NCI-H2107 (cell line): Measurements from ENCODE around the gene TRIO.

Experiments
- DNase-seq: peaks from one replicate; lab custom pipeline; 2025; lab: John Stamatoyannopoulos, UW

TRIO gene

DNA sequence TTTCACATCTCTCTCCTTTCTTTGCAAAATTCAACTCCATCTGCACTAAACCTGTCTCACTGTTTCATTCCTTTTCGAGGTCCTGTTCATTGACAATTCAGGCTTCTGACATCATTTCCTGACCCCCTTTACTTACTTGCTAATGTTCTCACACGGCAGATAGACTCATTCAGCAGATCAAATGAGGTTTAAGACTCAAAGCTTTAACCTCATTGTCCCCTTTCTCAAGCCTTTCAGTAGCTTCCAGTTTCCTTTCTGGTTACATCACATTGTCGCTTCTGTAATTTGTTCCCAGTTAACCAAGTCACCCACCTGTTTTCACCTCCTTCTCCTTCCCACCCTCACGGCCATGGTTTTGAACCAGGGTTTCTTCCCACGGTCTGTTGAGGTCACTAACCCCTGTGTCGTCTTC lies 295.1 kb downstream of the TRIO start:
- DNase-seq: no peak

DNA sequence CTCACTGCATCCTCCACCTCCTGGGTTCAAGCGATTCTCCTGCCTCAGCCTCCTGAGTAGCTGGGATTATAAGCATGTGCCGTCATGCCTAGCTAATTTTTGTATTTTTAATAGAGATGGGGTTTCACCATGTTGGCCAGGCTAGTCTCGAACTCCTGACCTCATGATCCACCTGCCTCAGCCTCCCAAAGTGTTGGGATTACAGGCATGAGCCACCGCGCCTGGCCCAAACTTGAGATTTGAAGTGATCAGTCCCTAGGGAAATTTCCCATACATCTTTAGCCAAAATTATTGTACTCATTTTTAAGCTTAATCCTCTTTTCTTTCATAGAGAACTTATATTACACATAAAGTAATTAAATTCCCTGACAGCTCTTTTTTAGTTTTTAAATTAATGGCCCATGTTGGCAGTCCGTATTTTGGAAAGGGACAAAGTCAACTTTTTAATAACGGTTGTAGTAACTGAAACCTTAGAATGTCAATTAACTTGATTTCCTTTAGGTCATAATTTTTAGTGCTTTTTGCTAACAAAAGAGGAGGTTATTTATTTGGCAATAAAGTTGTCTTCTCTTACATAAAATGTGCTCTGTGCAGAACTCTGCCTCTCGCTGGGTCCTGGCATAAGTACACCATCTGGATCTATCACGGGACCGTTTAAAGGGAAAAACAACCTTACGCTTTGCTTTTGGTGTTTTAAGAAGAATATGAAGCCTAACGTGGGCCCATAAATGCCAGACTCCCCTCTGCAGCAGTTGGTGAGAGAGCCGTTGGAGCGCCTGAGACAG lies 296.1 kb downstream of the TRIO start:
- DNase-seq: no peak

DNA sequence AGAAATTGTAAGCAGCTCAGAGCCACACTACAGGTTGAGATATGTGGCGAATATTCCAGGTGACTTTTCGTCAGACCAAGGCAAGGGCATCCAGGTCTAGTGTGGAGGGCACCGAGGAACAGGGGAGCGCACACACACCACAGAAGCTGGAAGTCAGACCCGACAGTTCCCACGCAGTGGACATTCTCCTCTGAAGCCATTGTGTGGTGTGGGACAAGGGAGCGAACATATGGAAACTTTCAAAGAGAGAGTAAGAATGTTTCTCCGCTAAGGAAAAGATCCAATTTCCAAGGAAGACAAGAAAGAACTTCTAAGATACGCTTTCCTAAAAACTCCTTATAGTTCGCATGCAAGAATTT lies 297.1 kb downstream of the TRIO start:
- DNase-seq: no peak

DNA sequence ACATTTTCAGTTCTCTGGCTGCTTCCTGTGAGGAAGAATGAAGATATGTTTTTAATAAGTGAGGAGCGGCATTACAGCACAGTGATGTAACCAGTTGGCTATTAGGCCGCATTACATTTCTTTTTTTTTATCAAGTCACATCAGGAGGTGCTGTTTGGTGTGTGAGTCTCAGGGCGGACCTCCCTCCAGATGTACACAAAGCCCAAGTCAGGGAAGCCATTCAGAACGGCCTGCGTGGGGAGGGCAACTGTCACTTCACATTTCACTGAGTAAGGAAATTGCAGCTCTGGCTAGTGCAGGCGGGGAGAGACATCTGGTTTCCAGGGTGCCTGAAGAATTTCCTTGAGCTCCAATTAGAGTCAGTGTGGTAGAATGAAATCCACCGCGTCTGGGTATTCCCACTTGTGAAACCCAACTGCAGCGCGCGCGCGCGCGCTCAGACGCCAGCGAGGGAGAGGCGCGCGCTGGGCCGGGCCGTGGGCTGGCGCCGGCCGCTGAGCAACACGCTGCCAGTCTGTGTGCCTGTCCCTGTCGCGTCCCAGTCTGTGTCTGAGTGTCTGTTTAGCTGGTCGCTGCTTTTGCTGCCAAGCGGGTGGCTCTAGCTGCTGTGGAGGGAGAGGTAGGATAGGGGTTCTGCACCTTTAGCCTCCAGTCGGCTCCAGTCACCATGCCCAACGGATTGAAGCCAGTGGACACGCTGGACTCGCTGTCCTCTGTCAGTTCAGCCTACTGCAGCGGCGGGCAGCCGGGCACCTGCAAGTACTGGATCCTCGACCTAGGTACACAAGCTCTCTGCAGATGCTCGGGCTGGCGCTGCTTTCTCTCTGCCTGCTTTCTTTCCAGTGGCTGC lies 297.7 kb downstream of the TRIO start:
- peak; percentile 65 for DNase-seq

DNA sequence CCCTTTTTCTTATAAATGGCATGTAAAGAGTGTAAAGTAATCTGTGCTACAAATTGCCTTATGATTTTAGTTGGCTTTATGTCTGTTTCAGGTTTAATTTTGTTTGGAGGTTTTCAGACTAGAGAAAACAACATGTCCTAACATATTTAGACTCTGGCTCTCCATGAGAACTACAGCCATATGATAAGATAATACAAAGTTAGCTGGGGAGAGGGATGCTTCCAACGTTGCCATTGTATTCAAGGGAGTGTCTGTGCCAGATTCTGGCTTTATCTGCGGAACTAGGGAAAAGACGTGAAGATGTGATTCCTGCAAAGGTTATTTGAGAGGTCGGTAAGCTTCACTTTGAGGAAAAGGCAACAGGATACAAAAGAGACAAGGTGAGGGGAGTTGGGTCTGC lies 298.5 kb downstream of the TRIO start:
- no peak for DNase-seq

DNA sequence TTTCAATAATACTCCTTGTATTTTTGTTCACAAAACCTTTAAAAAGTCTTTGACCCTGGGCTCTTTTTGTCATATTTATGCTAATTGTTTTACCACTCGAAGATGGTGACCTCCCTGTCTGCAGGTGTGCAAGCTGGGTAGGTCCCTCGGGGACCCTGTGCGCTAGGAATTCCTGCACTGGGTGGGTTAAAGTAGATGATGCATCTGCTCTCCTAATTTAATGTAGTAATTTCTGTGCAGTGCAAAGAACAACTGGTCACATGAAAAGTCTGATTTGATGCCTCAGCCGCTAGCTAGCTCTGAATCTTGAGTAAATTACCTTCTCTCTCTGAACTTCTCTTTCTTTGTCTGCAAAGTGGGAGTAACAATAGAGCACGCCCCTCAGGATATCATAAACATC lies 299.4 kb downstream of the TRIO start:
- no peak for DNase-seq

DNA sequence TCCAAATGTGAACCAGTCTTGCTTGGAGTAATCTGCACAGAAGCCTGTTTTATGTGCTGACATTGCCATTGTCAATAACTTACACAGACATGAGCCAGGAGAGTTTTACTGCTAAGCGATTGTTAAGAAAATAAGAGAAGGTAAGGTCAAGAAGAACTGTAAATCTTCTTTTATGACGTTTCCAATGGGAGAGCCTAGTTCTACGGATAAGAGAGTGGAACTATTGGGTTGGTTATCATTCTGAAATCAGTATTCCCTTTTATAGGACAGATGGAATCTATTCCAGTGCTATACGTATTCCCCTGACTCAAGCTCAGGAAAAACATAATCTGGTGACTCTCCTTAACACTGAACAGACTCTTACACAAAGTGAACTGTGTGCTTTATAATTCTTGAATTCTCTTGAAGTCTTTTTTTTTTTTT lies 300.5 kb downstream of the TRIO start:
- DNase-seq: no peak

DNA sequence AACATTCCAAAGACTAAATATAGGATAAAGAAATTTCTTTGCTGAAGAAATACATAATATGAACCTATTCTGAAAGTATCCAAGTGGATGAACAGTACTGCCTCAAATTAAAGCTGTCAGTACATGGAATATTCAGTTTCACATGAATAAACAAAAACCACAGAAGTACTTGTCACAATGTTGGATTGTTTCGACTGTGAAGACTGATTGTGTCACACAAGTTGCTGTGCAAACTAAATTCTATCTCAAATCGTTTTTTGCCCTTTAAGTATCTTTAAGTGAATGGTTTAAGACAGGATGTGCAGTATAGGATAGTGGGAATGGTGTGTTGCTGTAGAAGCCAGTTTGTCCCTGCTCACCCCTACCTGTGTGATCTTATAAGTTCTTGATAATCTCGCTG lies 301.0 kb downstream of the TRIO start:
- DNase-seq: no peak

DNA sequence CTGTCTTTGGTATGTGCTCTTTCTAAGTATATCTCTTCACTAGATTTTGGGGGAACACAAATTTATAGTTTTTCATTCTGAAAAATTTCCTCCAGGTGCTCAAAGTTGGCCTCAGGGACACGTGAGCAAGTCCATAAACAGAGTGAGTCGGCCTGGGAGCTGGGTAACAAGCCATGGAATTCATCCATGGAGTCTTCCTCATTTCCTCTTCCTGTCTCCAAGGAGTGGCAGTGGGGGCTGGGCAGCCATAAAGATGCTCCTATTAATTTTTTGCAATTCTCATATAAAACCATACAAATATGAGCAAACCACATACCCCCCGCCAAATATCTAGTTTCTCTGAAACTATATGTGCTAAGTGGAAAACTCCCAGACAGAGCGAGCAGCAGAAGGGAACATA lies 301.9 kb downstream of the TRIO start:
- no peak for DNase-seq

DNA sequence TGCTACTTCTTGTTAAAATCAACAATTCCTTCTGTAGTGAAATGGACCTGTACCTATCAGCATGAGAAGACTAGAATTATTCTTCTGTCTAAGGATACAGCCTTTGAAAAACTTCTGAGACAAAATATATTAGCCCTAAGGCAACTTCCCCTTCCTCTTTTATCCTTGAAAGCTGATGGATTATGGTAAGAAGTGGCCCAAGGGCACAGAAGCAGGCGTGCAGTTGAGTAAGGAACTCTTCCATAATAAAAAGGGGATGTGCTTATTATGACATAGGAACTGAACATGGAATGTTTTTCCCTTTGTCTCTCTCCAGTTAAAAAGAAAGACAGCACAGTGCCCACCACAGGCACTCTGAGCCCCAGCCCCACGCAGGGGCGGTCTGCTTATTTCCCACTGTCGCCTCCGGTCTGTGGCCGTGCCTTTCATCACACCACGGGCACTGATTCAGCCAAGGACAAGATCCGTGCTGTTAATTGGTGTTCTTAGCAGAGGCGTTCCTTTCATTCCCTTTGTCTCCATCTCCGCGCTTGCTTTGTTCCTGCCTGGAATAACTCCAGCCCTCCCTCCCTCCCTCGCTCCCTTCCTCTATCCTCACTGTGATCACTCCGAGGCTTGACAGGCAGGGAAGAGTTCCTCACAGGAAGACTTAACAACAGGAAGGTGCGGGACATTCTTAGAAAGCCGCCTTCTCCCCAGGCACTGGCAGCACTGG lies 302.6 kb downstream of the TRIO start:
- DNase-seq: peak; percentile 39

DNA sequence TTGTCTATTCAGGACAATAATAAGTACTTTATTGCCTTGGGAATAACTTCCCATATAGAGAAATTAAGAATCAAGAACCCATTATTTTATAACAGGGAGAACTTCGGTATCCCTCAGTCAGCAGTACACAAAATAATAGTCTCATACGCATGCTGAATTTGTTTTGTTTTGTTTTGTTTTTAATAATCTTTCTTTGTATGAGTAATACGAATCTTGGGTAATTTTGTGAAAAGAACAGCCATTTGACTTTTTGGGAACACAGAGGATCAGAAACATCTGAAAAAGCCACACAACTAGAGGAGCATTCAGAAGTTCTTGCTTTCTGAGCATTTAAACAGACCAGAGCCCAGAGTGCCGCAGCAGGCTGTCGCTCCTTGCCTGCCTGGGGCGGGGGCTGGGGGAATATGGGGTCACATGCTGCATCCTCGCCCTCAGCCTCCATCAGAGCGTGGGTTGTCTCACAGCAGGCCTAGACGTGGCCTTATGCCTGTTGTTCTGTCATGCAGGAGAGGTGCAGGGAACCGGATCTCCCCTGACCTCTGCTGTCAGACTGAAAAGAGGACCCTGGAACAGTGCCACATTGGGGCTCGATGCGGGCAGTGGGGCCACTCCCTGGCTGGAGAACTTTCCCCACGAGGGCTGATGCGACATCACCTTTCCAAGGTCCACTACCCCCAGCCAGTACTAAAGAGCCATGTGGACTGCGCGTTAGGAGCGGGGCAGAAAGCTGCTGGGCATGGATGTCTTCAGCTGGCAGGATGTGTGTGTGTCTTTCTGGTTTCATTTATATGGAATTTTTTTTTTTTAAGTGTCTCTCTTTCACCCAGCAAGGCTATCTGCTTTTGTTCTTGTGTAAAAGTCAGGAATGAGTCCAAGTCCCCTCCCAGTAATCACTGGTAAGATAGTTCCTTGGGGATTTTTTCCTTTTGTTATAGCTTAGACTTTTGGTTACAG lies 305.1 kb downstream of the TRIO start:
- DNase-seq: no peak

DNA sequence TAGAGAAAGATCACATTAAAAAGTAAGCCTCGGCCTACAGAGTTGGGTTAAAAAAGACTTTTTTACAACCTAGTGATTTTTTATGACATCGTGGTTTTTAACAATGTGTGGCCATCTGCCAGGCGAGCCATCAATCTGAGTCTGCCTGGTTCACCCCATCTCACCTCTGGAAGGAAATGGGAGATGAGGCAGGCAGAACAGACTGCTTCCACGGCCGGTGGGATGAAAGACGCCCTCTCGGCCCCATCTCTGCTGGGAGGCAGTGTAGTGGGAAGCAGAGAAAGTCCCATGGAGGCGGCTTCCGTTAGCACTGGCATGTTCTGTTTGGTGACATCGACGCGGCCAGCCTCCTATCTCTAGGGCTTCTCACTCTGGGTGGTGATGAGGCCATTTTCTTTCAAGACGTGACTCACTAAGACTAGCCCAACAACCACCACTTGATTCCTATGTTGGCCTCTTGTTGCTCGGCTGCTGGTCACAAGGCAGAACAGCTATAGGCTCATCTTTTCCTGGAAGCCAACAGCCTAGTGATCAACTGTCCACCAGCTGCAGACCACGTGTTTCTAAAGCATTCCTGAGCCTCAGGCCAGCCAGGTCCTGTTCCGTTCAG lies 306.0 kb downstream of the TRIO start:
- DNase-seq: no peak

DNA sequence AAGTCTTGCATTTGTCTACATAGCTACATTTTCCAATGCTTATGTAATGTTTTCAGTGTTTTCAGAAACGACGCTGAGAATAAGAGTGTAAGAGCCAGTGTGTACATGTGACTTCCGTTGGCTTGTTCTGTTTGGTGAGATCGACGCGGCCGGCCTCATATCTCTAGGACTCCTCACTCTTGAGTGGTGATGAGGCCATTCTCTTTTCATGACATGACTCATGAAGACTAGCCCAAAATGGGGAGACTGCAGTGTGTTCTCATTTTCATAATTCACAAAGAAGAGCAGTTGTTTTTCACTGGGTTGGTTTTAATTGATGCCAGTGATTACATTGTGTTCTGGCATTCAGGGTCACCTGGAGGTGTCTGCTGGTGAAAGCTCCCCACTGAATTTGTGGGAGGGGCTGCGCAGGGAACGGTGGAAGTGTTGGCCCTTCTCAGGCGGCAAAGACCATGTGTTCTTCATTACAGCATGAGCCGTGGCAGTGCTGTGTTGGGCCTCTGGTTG lies 306.9 kb downstream of the TRIO start:
- DNase-seq: no peak

DNA sequence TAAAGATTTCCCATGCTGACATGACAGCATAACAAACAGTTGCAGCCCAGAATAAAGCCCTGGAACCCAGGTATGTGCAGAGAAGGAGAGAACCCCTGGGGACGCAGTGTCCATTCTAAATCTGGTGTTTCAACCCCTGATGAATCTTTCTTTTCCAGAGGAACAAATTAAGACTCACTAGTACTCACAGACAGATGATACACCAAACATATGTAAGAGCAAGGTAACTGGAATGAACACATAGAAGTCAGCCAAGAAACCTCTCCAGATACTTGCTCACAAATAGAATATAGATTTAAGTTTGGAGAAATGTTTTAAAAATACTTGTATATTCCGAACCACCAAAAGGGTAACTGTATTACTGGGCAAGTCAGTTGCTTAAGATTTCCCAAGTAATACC lies 307.6 kb downstream of the TRIO start:
- no peak for DNase-seq

DNA sequence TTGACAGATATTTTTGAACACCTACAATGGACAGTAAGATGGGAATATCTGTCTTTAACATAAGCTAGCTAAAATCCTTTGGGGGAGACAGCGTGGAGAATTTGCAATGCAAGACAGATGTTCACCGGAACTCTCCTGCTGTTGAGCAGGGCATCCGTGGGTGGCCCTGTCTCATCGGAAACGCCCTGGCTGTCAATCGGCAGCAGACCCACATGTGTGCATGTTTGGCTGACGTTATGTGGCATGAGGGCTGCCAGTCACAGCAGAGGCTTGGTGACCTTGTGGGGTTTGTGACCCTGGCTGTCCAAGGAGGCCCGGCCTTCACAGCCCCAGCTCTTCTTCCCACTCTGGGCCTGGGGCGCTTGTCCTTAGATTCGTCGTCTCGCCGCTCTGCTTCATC lies 308.7 kb downstream of the TRIO start:
- DNase-seq: no peak

DNA sequence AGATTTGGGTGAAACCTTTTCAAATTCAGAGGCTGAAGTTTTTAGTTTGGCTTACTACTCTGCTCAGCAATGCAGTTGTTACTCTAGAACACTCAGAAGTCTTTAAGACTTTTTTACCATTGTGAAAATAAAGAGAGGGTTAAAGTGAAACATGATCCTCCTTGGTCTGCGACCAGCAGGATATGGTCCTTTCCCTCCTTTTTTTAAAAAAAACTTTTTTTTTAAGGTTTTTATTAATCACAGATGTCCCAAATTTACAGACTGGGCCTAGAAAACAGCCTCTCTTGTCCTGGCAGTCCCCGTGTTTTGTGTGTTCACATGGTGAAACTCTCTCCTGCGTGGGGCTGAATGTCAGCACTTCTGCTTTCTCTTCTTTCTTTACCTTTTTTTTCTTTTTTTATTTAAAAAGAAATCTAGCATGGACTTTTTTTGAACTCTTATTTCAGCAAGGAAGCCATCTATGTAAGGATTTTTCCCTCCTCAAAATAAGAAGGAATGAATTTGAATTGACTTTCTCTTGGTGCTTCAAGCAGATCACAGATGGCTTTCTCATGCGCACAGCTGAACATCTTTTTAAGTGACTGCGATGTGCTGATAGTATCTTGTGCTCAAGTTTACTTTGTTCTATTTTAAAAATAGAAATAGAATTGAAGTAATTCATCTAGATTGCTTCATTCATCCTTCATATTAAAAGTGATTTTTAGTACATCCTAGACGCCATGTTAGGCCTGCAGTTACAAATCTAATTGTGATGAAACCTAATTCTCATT lies 309.7 kb downstream of the TRIO start:
- DNase-seq: no peak

DNA sequence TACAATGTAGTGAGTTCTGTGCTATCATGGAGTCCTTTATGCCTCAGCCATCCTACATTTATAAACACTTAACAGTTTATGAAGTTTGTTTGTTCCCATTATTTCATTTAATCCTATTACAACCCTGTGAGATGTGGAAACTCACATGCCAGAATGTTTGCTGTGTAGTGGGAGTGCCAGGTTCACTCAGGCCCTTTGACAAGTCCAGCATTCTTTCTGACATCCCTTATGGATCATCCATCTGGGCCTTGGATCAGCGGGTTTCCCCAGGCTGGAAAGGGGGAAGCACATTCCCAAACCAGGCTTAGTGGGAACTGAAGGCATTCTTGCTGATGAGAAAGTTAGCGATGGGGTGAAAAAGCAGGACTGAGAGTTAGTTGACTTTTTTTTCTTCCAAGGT lies 310.3 kb downstream of the TRIO start:
- DNase-seq: no peak

DNA sequence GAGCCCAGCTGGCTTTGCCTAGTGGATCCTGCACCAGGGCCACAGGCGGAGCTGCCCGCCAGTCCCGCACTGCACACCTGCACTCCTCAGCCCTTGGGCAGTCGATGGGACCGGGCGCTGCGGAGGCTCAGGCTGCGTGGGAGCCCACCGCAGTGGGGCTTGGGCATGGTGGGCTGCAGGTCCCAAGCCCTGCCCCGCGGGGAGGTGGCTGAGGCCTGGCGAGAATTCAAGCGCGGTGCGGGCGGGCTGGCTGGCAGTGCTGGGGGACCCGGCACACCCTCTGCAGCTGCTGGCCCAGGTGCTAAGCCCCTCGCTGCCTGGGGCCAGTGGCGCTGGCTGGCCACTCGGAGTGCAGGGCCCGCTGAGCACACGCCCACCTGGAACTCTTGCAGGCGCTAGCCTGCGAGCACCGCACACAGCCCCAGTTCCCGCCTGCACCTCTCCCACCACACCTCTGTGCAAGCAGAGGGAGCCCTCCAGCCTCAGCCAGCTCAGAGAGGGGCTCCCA lies 312.7 kb downstream of the TRIO start:
- no peak for DNase-seq

DNA sequence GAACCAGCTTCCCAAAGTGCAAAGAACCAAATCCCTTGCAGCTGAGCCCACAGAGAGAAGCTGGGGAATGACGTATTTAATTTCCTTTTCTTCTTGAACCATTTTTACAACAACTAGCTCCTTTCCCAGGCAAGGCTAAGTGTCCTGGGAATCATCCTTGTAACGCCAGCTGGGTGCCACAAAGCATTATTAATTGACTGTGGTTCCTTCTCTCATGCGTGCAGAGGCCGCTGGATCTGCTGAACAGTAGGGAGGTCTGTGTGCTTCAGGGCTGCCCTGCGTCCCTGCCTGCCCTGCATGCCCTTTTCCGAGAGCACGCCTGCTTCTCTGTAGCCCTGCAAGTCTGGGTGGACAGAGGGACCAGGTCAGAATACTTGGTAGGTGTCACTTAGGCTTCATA lies 314.3 kb downstream of the TRIO start:
- DNase-seq: peak; percentile 40

DNA sequence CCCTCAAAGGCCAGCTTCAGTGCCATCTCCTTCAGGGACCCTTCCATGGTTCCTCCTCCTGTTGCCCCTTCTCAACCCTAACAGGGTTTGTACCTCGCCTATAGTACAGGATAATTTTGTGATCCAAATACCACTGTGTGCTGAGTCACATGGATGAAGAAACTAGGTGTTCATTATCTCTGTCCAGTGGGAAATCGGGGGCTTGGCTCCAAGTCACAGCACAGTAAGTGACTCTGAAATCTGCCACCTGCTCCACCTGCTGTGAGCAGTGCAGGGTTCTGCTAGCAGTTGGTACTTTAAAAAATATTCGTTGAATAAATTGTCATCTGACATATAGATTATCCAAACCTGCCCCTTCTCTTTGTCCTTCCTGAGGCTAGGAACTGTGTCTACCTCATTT lies 315.3 kb downstream of the TRIO start:
- no peak for DNase-seq
